BJ (cell line): ENCODE measurements around the gene TNIK. TPM values are rescaled to one million over a fixed set of nuclear protein-coding genes. Genes with fewer than 3 reads are reported as not detected.

ENCODE experiments used
- CTCF ChIA-PET: fragments of 350-600 bp; formaldehyde crosslinking; extraction: SDS; loops from one replicate; lab custom pipeline; 2021; ENCODE audit warnings: antibody characterized with exemption, inconsistent platforms; lab: Yijun Ruan, JAX
- POLR2A ChIA-PET: fragments of 300-600 bp; sonication (Branson Sonifier 250); formaldehyde crosslinking; extraction: SDS; loops from one replicate; lab custom pipeline; 2021; ENCODE audit warnings: antibody characterized with exemption; lab: Charles Lee
- DNase-seq: peaks from one replicate; pipeline ENCODE4 v3.0.0-alpha.2; 2011; ENCODE audit warnings: low read depth
- H3K27me3 ChIP-seq: 2 replicates; pipeline ENCODE4 v1.6.0; 2011; ENCODE audit warnings: low read length; ENCODE audit not compliant: control insufficient read depth, insufficient read depth
- H3K36me3 ChIP-seq: 2 replicates; pipeline ENCODE4 v1.5.1; 2011; ENCODE audit warnings: low read length; ENCODE audit not compliant: control insufficient read depth, insufficient read depth
- H3K4me3 ChIP-seq: 2 replicates; pipeline ENCODE4 v1.5.1; 2011; ENCODE audit warnings: low read depth, mild to moderate bottlenecking, control low read depth, low read length
- polyA plus RNA-seq: library from polyadenylated mRNA; depleted of rRNA; stranded (reverse); fragments of >200 nt; gene quantifications from 2 replicates; pipeline ENCODE4 v1.2.3, GENCODE V29; 2011
- TF ChIP-seq, protein P1 (sequence below): IDR thresholded peaks from 2 replicates; pipeline ENCODE4 v1.5.1; 2011; ENCODE audit warnings: low read depth, mild to moderate bottlenecking, control low read depth, inconsistent platforms, low read length, moderate library complexity; ENCODE audit not compliant: insufficient read depth

The TNIK gene
- polyA plus RNA-seq, 1 experiment, result 2.1 TPM

- POLR2A ChIA-PET, result no interaction called here
- Histone ChIP-seq H3K27me3 (no peaks in the 10 kb centered on the region), H3K4me3 (no peak overlapping the region), H3K36me3 (no peaks in the 10 kb centered on the region)
- peak; percentile 52 for DNase-seq
- CTCF ChIA-PET, result no interaction called here
- TF ChIP-seq, protein P1, sequence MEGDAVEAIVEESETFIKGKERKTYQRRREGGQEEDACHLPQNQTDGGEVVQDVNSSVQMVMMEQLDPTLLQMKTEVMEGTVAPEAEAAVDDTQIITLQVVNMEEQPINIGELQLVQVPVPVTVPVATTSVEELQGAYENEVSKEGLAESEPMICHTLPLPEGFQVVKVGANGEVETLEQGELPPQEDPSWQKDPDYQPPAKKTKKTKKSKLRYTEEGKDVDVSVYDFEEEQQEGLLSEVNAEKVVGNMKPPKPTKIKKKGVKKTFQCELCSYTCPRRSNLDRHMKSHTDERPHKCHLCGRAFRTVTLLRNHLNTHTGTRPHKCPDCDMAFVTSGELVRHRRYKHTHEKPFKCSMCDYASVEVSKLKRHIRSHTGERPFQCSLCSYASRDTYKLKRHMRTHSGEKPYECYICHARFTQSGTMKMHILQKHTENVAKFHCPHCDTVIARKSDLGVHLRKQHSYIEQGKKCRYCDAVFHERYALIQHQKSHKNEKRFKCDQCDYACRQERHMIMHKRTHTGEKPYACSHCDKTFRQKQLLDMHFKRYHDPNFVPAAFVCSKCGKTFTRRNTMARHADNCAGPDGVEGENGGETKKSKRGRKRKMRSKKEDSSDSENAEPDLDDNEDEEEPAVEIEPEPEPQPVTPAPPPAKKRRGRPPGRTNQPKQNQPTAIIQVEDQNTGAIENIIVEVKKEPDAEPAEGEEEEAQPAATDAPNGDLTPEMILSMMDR, result no peak
Measured at GRCh38 chr3:171132873-171133272, 327.3 kb downstream of the TNIK start.

- TF ChIP-seq, protein P1, result peak; percentile 20; the same call in 1 of the 2 replicates
- ChIA-PET POLR2A (no interaction called here), CTCF (no interaction called here)
- Histone ChIP-seq H3K4me3 (no peak overlapping the region), H3K27me3 (no peaks in the 10 kb centered on the region), H3K36me3 (no peaks in the 10 kb centered on the region)
- no peak for DNase-seq
Measured at GRCh38 chr3:171129827-171130226, 330.4 kb downstream of the TNIK start.

- H3K27me3 ChIP-seq, result no peaks in the 10 kb centered on the region
- H3K4me3 ChIP-seq, result no peak overlapping the region
- CTCF ChIA-PET, result no interaction called here
- no peaks in the 10 kb centered on the region for H3K36me3 ChIP-seq
- TF ChIP-seq, protein P1, result no peak
- no peak for DNase-seq
- POLR2A ChIA-PET, result no interaction called here
Measured at GRCh38 chr3:171127611-171128010, 332.6 kb downstream of the TNIK start.

GRCh38 chr3:171126478-171127209, 333.6 kb downstream of the TNIK start:
- Histone ChIP-seq H3K36me3 (no peaks in the 10 kb centered on the region), H3K4me3 (no peak overlapping the region), H3K27me3 (no peaks in the 10 kb centered on the region)
- TF ChIP-seq, protein P1, result no peak
- CTCF ChIA-PET, result interaction anchor here (1.1 to 1.4 kb wide), 2 partner anchors 8 to 13 kb away, joined by 3 to 4 read pairs; no protein-coding TSS in a partner anchor
- DNase-seq, result no peak
- POLR2A ChIA-PET, result no interaction called here

DNA sequence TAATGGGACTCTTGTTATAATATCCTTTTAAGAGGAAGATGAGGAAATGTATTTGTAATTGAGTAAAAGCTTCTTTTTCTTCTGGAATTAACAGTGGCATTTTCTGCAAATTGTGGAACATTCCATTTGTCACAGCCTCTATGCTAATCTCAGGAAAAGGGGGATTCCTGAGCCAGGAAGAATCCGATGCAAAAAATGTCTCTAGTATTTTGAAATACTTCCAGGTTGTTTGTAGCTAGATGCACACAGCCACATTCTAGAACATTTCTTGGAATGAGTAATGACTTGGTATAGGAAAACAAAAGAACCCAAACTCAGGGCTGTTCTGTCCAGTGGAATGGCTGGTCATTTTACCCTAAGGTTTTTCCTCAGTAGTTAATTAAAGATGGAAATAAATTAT, 335.2 kb downstream of the TNIK start:
- Histone ChIP-seq H3K27me3 (no peaks in the 10 kb centered on the region), H3K36me3 (no peaks in the 10 kb centered on the region), H3K4me3 (no peak overlapping the region)
- ChIA-PET CTCF (no interaction called here), POLR2A (no interaction called here)
- TF ChIP-seq, protein P1, result no peak
- DNase-seq, result no peak
